DND-41 (cell line): Measurements from ENCODE around the gene CPNE6.

Source experiments
- ATAC-seq: fragments of 200-7000 bp; cut with Tn5 transposase; 3 replicates; pipeline ENCODE4 v1.9.1; 2021; ENCODE audit warnings: low read depth; ENCODE audit not compliant: insufficient read depth
- DNase-seq: peaks from one replicate; pipeline ENCODE4 v3.0.0-alpha.2; 2020
- H2AFZ ChIP-seq: 2 replicates; pipeline ENCODE4 v1.6.0; 2012; ENCODE audit warnings: low read depth, low read length
- H3K27ac ChIP-seq: 2 replicates; pipeline ENCODE4 v1.5.1; 2012; ENCODE audit warnings: low read length, inconsistent platforms
- H3K27me3 ChIP-seq: fragments of 200-600 bp; sonication (generic); 2 replicates; pipeline ENCODE4 v1.6.0; 2012; ENCODE audit warnings: low read length, mild to moderate bottlenecking, inconsistent platforms; ENCODE audit not compliant: insufficient read depth, poor library complexity
- H3K36me3 ChIP-seq: 2 replicates; pipeline ENCODE4 v1.5.1; 2012; ENCODE audit warnings: low read length, inconsistent platforms; ENCODE audit not compliant: insufficient read depth
- H3K4me1 ChIP-seq: 2 replicates; pipeline ENCODE4 v1.5.1; 2012; ENCODE audit warnings: mild to moderate bottlenecking, low read length; ENCODE audit not compliant: insufficient read depth
- H3K4me2 ChIP-seq: 2 replicates; pipeline ENCODE4 v1.6.0; 2012; ENCODE audit warnings: mild to moderate bottlenecking, moderate library complexity, low read length, inconsistent platforms; ENCODE audit not compliant: insufficient read depth
- H3K4me3 ChIP-seq, 2 experiments: fragments of 200-600 bp in 1 of 2; shearing (Covaris generic) in 1 of 2; 2 replicates each; pipeline ENCODE4 v1.5.1; 2012 to 2016; ENCODE audit warnings: inconsistent platforms in 2 of 2, low read length in 2 of 2, mild to moderate bottlenecking in 2 of 2, low read depth in 1 of 2, moderate library complexity in 1 of 2
- H3K79me2 ChIP-seq: 2 replicates; pipeline ENCODE4 v1.6.0; 2012; ENCODE audit warnings: low read length, inconsistent platforms; ENCODE audit not compliant: insufficient read depth
- H3K9ac ChIP-seq: 2 replicates; pipeline ENCODE4 v1.6.0; 2012; ENCODE audit warnings: low read depth, mild to moderate bottlenecking, inconsistent platforms, low read length, moderate library complexity
- H3K9me3 ChIP-seq: 2 replicates; pipeline ENCODE4 v1.5.1; 2012; ENCODE audit warnings: low read length, moderate library complexity, mild to moderate bottlenecking, inconsistent platforms; ENCODE audit not compliant: insufficient read depth, severe bottlenecking
- H4K20me1 ChIP-seq: 2 replicates; pipeline ENCODE4 v1.6.0; 2012; ENCODE audit warnings: low read length; ENCODE audit not compliant: insufficient read depth
- CTCF ChIP-seq: IDR thresholded peaks from 2 replicates; pipeline ENCODE4 v1.5.1; 2012; ENCODE audit warnings: borderline replicate concordance, low read length, moderate library complexity, mild to moderate bottlenecking; ENCODE audit not compliant: poor library complexity, severe bottlenecking; ENCODE audit errors: extremely low read depth
- EZH2 ChIP-seq: IDR thresholded peaks from 3 replicates; pipeline ENCODE4 v1.6.1; 2012; ENCODE audit warnings: borderline replicate concordance, low read depth, mild to moderate bottlenecking, moderate library complexity, low read length, inconsistent platforms; ENCODE audit not compliant: severe bottlenecking

CPNE6 gene

GRCh38 chr14:24057867-24058259 is 13.5 kb upstream of the CPNE6 start:
- no peak overlapping the region for H3K4me2 ChIP-seq
- no peak for TF ChIP-seq CTCF
- no peak for TF ChIP-seq EZH2
- no peaks in the 10 kb centered on the region for H4K20me1 ChIP-seq
- ATAC-seq: peak; percentile 53
- no peaks in the 10 kb centered on the region for H3K36me3 ChIP-seq
- H3K27me3 ChIP-seq: no peaks in the 10 kb centered on the region
- H2AFZ ChIP-seq: no peak overlapping the region
- no peak overlapping the region for H3K4me3 ChIP-seq
- no peak overlapping the region for H3K9ac ChIP-seq
- H3K79me2 ChIP-seq: no peaks in the 10 kb centered on the region
- no peak overlapping the region for H3K27ac ChIP-seq
- H3K4me1 ChIP-seq: peaks cover 4% of the 10 kb centered on the region
- no peaks in the 10 kb centered on the region for H3K9me3 ChIP-seq
- DNase-seq: no peak

GRCh38 chr14:24058260-24058950 is 13.0 kb upstream of the CPNE6 start:
- no peak overlapping the region for H3K4me2 ChIP-seq
- 0 out of 2 replicates have a peak overlapping the region, but pooled peaks have one; percentile 37 for H3K27ac ChIP-seq
- peak overlapping the region; percentile 22; the same call in 1 of the 2 replicates for H2AFZ ChIP-seq
- no peaks in the 10 kb centered on the region for H4K20me1 ChIP-seq
- H3K9ac ChIP-seq: no peak overlapping the region
- H3K79me2 ChIP-seq: no peaks in the 10 kb centered on the region
- ATAC-seq: peak; percentile 88
- no peaks in the 10 kb centered on the region for H3K9me3 ChIP-seq
- no peaks in the 10 kb centered on the region for H3K27me3 ChIP-seq
- TF ChIP-seq EZH2 (no peak), CTCF (peak; percentile 97)
- peak; percentile 78 for DNase-seq
- H3K4me3 ChIP-seq: no peak overlapping the region
- H3K36me3 ChIP-seq: no peaks in the 10 kb centered on the region
- H3K4me1 ChIP-seq: no peaks in the 10 kb centered on the region

GRCh38 chr14:24058951-24059475 is 12.3 kb upstream of the CPNE6 start:
- H2AFZ ChIP-seq: no peak overlapping the region
- H3K79me2 ChIP-seq: no peaks in the 10 kb centered on the region
- TF ChIP-seq CTCF (no peak), EZH2 (no peak)
- H3K36me3 ChIP-seq: no peaks in the 10 kb centered on the region
- ATAC-seq (no peak), DNase-seq (no peak)
- no peaks in the 10 kb centered on the region for H3K27me3 ChIP-seq
- H3K4me3 ChIP-seq: no peak overlapping the region
- H3K4me1 ChIP-seq: no peaks in the 10 kb centered on the region
- no peaks in the 10 kb centered on the region for H3K9me3 ChIP-seq
- no peak overlapping the region for H3K27ac ChIP-seq
- H3K4me2 ChIP-seq: no peak overlapping the region
- no peak overlapping the region for H3K9ac ChIP-seq
- no peaks in the 10 kb centered on the region for H4K20me1 ChIP-seq
